Endothelial cell of umbilical vein (primary cell): ENCODE data around the gene IL10RB. TPM values are rescaled to one million over a fixed set of nuclear protein-coding genes. Genes with fewer than 3 reads are reported as not detected.
A peak's percentile ranks its signal among the peaks of the same experiment; 100 is the strongest.

Experiments
- BruUV-seq: library from RNA; stranded (reverse); fragments of 400-500 nt; replicated peaks from 2 replicates; lab custom pipeline; 2021; lab: Mats Ljungman, UMichigan
- CTCF ChIA-PET: fragments of 300-600, 350-600 bp; sonication (Branson Sonifier 250); formaldehyde crosslinking; loops from one replicate; lab custom pipeline; 2021; ENCODE audit warnings: antibody characterized with exemption, inconsistent platforms; lab: Charles Lee
- POLR2A ChIA-PET: fragments of 300-600, 350-600 bp; sonication (Branson Sonifier 250); formaldehyde crosslinking; loops from one replicate; lab custom pipeline; 2021; ENCODE audit warnings: antibody characterized with exemption, inconsistent platforms; lab: Charles Lee
- DNase-seq: peaks from one replicate; pipeline ENCODE4 v3.0.0-alpha.2; 2011; ENCODE audit warnings: low read depth, low spot score
- FAIRE-seq: peaks from 2 replicates; lab custom pipeline; 2011; peaks lifted over from hg19 to GRCh38; lab: Jason Lieb, UNC
- H2AFZ ChIP-seq: 2 replicates; pipeline ENCODE4 v1.6.0; 2012; ENCODE audit warnings: low read depth, low read length, control low read depth, inconsistent platforms
- H3K27ac ChIP-seq: 2 replicates; pipeline ENCODE4 v1.5.1; 2011; ENCODE audit warnings: low read depth, mild to moderate bottlenecking, control low read depth, low read length, moderate library complexity; ENCODE audit not compliant: insufficient read depth
- H3K27me3 ChIP-seq, 2 experiments: 2 replicates each; pipeline versions ENCODE4 v1.6.0 to v1.6.1; 2011; ENCODE audit warnings: low read length in 2 of 2, mixed read lengths in 1 of 2; ENCODE audit not compliant: control insufficient read depth in 2 of 2, insufficient read depth in 2 of 2
- H3K36me3 ChIP-seq, 2 experiments: 2 replicates in 1 of 2; 3 replicates in 1 of 2; pipeline ENCODE4 v1.5.1; 2011; ENCODE audit warnings: low read length in 2 of 2, mild to moderate bottlenecking in 1 of 2, moderate library complexity in 1 of 2; ENCODE audit not compliant: control insufficient read depth in 2 of 2, insufficient read depth in 2 of 2; ENCODE audit errors: extremely low read depth in 1 of 2
- H3K4me1 ChIP-seq: 3 replicates; pipeline ENCODE4 v1.5.1; 2011; ENCODE audit warnings: mild to moderate bottlenecking, low read length; ENCODE audit not compliant: control insufficient read depth, insufficient read depth; ENCODE audit errors: extremely low read depth
- H3K4me2 ChIP-seq: 2 replicates; pipeline ENCODE4 v1.6.1; 2011; ENCODE audit warnings: low read length, control low read depth, mixed read lengths; ENCODE audit not compliant: insufficient read depth
- H3K4me3 ChIP-seq, 3 experiments: fragments of 200-600 bp in 1 of 3; sonication (generic), shearing (Covaris generic) in 1 of 3; replicated peaks in 1 of 3; 2 replicates each; pipeline ENCODE4 v1.5.1; 2011 to 2016; ENCODE audit warnings: control low read depth in 3 of 3, low read length in 3 of 3, mild to moderate bottlenecking in 2 of 3, inconsistent platforms in 1 of 3, low read depth in 1 of 3, moderate library complexity in 1 of 3; ENCODE audit not compliant: insufficient read depth in 1 of 3
- H3K79me2 ChIP-seq: 2 replicates; pipeline ENCODE4 v1.6.0; 2012; ENCODE audit warnings: low read length, inconsistent platforms; ENCODE audit not compliant: control insufficient read depth, insufficient read depth
- H3K9ac ChIP-seq: replicated peaks from 2 replicates; pipeline ENCODE3; 2011; ENCODE audit warnings: low read length, control low read depth; ENCODE audit not compliant: insufficient read depth; ENCODE audit errors: extremely low read depth
- H3K9me1 ChIP-seq: replicated peaks from 3 replicates; pipeline ENCODE4 v1.6.0; 2011; ENCODE audit warnings: mild to moderate bottlenecking, low read length; ENCODE audit not compliant: control insufficient read depth, insufficient read depth; ENCODE audit errors: extremely low read depth
- H3K9me3 ChIP-seq: replicated peaks from 2 replicates; pipeline ENCODE4 v1.5.1; 2012; ENCODE audit warnings: low read length, inconsistent platforms; ENCODE audit not compliant: control insufficient read depth, insufficient read depth
- H4K20me1 ChIP-seq: replicated peaks from 2 replicates; pipeline ENCODE3; 2011; ENCODE audit warnings: mild to moderate bottlenecking, low read length; ENCODE audit not compliant: control insufficient read depth, insufficient read depth; ENCODE audit errors: extremely low read depth
- GATA2 ChIP-seq: IDR thresholded peaks from 2 replicates; pipeline ENCODE4 v1.7.0; 2011; ENCODE audit warnings: low read depth, mild to moderate bottlenecking, moderate library complexity, mixed read lengths, low read length; ENCODE audit not compliant: insufficient read length, insufficient read depth
- MYC ChIP-seq: IDR thresholded peaks from one replicate; pipeline ENCODE4 v1.6.1; 2011; ENCODE audit warnings: mild to moderate bottlenecking, low read depth, low read length
- POLR2A ChIP-seq: IDR thresholded peaks from 2 replicates; pipeline ENCODE4 v1.6.1; 2012; ENCODE audit warnings: low read depth, mild to moderate bottlenecking, control low read depth, low read length
- POLR2AphosphoS5 ChIP-seq: IDR thresholded peaks from 2 replicates; pipeline ENCODE4 v1.6.1; 2012; ENCODE audit warnings: low read depth, mild to moderate bottlenecking, control low read depth, low read length, moderate library complexity; ENCODE audit not compliant: insufficient read depth
- dilution Hi-C: fragments of 300-500 bp; cut with MboI; formaldehyde crosslinking; loops from one replicate; pipeline ENCODE4 v1.15.0; 2019; ENCODE audit warnings: low sequenced_read_pairs; ENCODE audit not compliant: extremely low pct_ligation_motif_present
- intact Hi-C: fragments of 100-400 bp; cut with micrococcal nuclease; formaldehyde crosslinking; loops from one replicate; pipeline ENCODE4 v1.10.0; 2022
- polyA plus RNA-seq, 4 experiments: library from polyadenylated mRNA; depleted of rRNA in 3 of 4; stranded (reverse) in 3 of 4; unstranded in 1 of 4; fragments of >200 nt; gene quantifications; 2 replicates each; pipeline versions ENCODE4 v1.2.1 to v1.2.3, GENCODE V29; 2011 to 2012; ENCODE audit warnings: missing spikeins in 1 of 4
- total RNA-seq: library from RNA; stranded (reverse); gene quantifications from 2 replicates; pipeline ENCODE4 v1.2.3, GENCODE V29; 2021

Gene IL10RB
- total and polyA plus RNA-seq, 2 donors (not counting 3 experiments of a cell fraction or from before 2014, with no cell fraction given), result 21.9 to 31.4 TPM

GRCh38 chr21:33231526-33231925 lies 34.6 kb upstream of the IL10RB start:
- no peaks in the 10 kb centered on the region for H3K9me1 ChIP-seq
- TF ChIP-seq MYC (no peak), POLR2A (no peak), POLR2AphosphoS5 (no peak), GATA2 (no peak)

GRCh38 chr21:33232291-33233034 lies 33.7 kb upstream of the IL10RB start:
- Histone ChIP-seq H3K27me3 (peaks cover 4% of the 10 kb centered on the region in 2 experiments), H3K4me3 (peak overlapping the region in 1 of 3 experiments; percentile 90), H3K9me1 (no peaks in the 10 kb centered on the region), H3K79me2 (peaks cover 48% of the 10 kb centered on the region), H3K27ac (peak overlapping the region; percentile 58), H3K4me2 (peak overlapping the region; percentile 90), H3K9ac (no peak overlapping the region), H3K36me3 (no peaks in the 10 kb centered on the region), H3K4me1 (peaks cover 40% of the 10 kb centered on the region), H4K20me1 (no peaks in the 10 kb centered on the region), H2AFZ (peak overlapping the region; percentile 25), H3K9me3 (no peaks in the 10 kb centered on the region)
- CTCF ChIA-PET, result interaction anchor here (0.9 to 2.2 kb wide), 4 partner anchors 34 to 129 kb away, joined by 3 to 6 read pairs (median 4); partner anchors contain the start of genes IFNAR1 and IL10RB
- POLR2A ChIA-PET, result interaction anchor here (0.7 kb wide), 1 partner anchor 161 kb away, joined by 5 read pairs; no protein-coding TSS in a partner anchor
- TF ChIP-seq POLR2AphosphoS5 (no peak), GATA2 (peak; percentile 34)
- dilution Hi-C loops, result no loop called here
- FAIRE-seq, result peak; percentile 40
- DNase-seq, result peak; percentile 61
- intact Hi-C loops, result loop anchor here (1.0 to 2.0 kb wide), 2 partner anchors 55 to 92 kb away; partner anchors contain the start of gene IFNAR1
- BruUV-seq, result no TSS peak

More at GRCh38 chr21:33231526-33231925, 34.6 kb upstream of the IL10RB start:
- no peak overlapping the region for H2AFZ ChIP-seq
- no peaks in the 10 kb centered on the region for H3K9me3 ChIP-seq
- peaks cover 6 to 8% of the 10 kb centered on the region in 2 experiments for H3K27me3 ChIP-seq
- no peaks in the 10 kb centered on the region for H3K36me3 ChIP-seq
- ChIA-PET CTCF (interaction anchor here (1.1 to 2.4 kb wide), 6 partner anchors 32 to 214 kb away, joined by 3 to 11 read pairs (median 6); partner anchors contain the start of gene IFNAR1), POLR2A (no interaction called here)
- H4K20me1 ChIP-seq, result no peaks in the 10 kb centered on the region
- peaks cover 45% of the 10 kb centered on the region for H3K79me2 ChIP-seq
- no TSS peak for BruUV-seq
- peak overlapping the region; percentile 90 for H3K4me2 ChIP-seq
- H3K4me3 ChIP-seq, result peak overlapping the region in 1 of 3 experiments; percentile 90
- H3K4me1 ChIP-seq, result peaks cover 40% of the 10 kb centered on the region
- intact Hi-C loops (loop anchor here (2.0 kb wide), 1 partner anchor 35 kb away; the partner anchor contains the start of gene IL10RB), dilution Hi-C loops (no loop called here)
- H3K9ac ChIP-seq, result no peak overlapping the region
- peak overlapping the region; percentile 23 for H3K27ac ChIP-seq
- FAIRE-seq, result no peak
- no peak for DNase-seq
